ENCODE measurements around the gene CKB. TPM values are rescaled to one million over a fixed set of nuclear protein-coding genes. Genes with fewer than 3 reads are reported as not detected.

Gene CKB
- polyA plus RNA-seq (2013, experiment 1 of 2), result 162 TPM
- polyA plus RNA-seq (2013, experiment 2 of 2), result 164 TPM

- DNase-seq, result peak; percentile 71
These were observed at the start of gene CKB for GRCh38 chr14:103522649-103523574. Gene CKB (minus strand): TSS chr14:103522830. CDS start chr14:103522493, 337 bp downstream.

DNA sequence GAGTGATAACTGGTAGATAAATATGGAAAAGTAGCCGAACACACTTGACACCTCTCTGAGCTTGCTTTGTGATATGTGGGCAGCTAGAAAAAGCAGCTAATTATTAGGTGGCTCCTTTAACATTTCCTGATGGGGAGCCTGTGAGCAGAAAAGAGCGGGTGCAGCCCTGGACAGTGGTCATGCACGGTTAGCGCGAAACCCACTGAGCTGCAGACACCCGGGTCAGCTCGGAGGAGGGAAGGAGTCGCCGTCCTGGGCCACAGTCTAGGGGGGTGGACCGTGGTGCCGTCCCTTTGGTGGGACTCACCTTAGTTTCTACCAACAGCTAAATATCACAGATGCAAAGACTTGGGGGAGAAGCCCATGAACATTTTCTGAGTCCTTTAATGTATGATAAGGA is 46.8 kb upstream of the CKB start:
- DNase-seq, result no peak
- H3K79me2 ChIP-seq (ENCODE audit: control insufficient read depth, insufficient read depth, low read length), result peaks cover 22% of the 10 kb centered on the region
- no peak overlapping the region for H3K9ac ChIP-seq (ENCODE audit: low read length)
- H3K4me1 ChIP-seq (ENCODE audit: control insufficient read depth, low read depth, low read length), result peaks cover 6% of the 10 kb centered on the region
- H3K23ac ChIP-seq (ENCODE audit: low read length), result no peak overlapping the region
- H3K36me3 ChIP-seq (ENCODE audit: control insufficient read depth, insufficient read depth, low read length), result peaks cover 1% of the 10 kb centered on the region
- H3K4me3 ChIP-seq (ENCODE audit: low read length), result no peak overlapping the region
- no peak overlapping the region for H4K8ac ChIP-seq (ENCODE audit: low read depth, low read length)
- no CpG with 5 or more reads among the region's 11 CpGs for WGBS (ENCODE audit: extremely low coverage, insufficient coverage, low lambda C conversion rate)
- H3K18ac ChIP-seq (ENCODE audit: low read length), result no peak overlapping the region
- no peak overlapping the region for H2AK5ac ChIP-seq (ENCODE audit: low read length)
- H2BK120ac ChIP-seq (ENCODE audit: low read depth, low read length), result no peak overlapping the region
- H2BK5ac ChIP-seq (ENCODE audit: low read length), result no peak overlapping the region
- H3K27me3 ChIP-seq (ENCODE audit: insufficient read depth, low read length, poor library complexity), result no peaks in the 10 kb centered on the region
- H3K4me2 ChIP-seq (ENCODE audit: low read length), result no peak overlapping the region
- no peak overlapping the region for H4K5ac ChIP-seq (ENCODE audit: low read length)
- peak overlapping the region; percentile 82 for H3K27ac ChIP-seq (ENCODE audit: low read depth, low read length)
- peaks cover 10% of the 10 kb centered on the region for H3K79me1 ChIP-seq (ENCODE audit: low read length)
- peak overlapping the region; percentile 34 for H3K56ac ChIP-seq (ENCODE audit: low read length)
- H2BK15ac ChIP-seq (replicated peaks; ENCODE audit: low read depth), result no peak overlapping the region
- no peak overlapping the region for H3K4ac ChIP-seq (ENCODE audit: low read depth, low read length)

More at GRCh38 chr14:103522649-103523574, at the start of gene CKB:
- no CpG with 5 or more reads among the region's 107 CpGs for WGBS (ENCODE audit: extremely low coverage, insufficient coverage, low lambda C conversion rate)
- no peak within 1 kb of the TSS for H2BK15ac ChIP-seq (replicated peaks; ENCODE audit: low read depth)
- no peak within 1 kb of the TSS for H2BK5ac ChIP-seq (ENCODE audit: low read length)
- H3K18ac ChIP-seq (ENCODE audit: low read length), result peak within 1 kb of the TSS; percentile 46
- H3K79me1 ChIP-seq (ENCODE audit: low read length), result no peaks in the 10 kb centered on the region
- H3K27ac ChIP-seq (ENCODE audit: low read depth, low read length), result no peak within 1 kb of the TSS
- peak within 1 kb of the TSS; percentile 64 for H3K9ac ChIP-seq (ENCODE audit: low read length)
- peak within 1 kb of the TSS; percentile 73 for H3K4me2 ChIP-seq (ENCODE audit: low read length)
- H4K5ac ChIP-seq (ENCODE audit: low read length), result no peak within 1 kb of the TSS
- no peak within 1 kb of the TSS for H4K8ac ChIP-seq (ENCODE audit: low read depth, low read length)
- no peak within 1 kb of the TSS for H3K23ac ChIP-seq (ENCODE audit: low read length)
- H3K79me2 ChIP-seq (ENCODE audit: control insufficient read depth, insufficient read depth, low read length), result no peaks in the 10 kb centered on the region
- peaks cover 5% of the 10 kb centered on the region for H3K27me3 ChIP-seq (ENCODE audit: insufficient read depth, low read length, poor library complexity)
- H3K4ac ChIP-seq (ENCODE audit: low read depth, low read length), result peak within 1 kb of the TSS; percentile 20
- no peaks in the 10 kb centered on the region for H3K36me3 ChIP-seq (ENCODE audit: control insufficient read depth, insufficient read depth, low read length)
- peak within 1 kb of the TSS; percentile 72 for H3K4me3 ChIP-seq (ENCODE audit: low read length)
- H3K56ac ChIP-seq (ENCODE audit: low read length), result peak within 1 kb of the TSS; percentile 86
- no peaks in the 10 kb centered on the region for H3K4me1 ChIP-seq (ENCODE audit: control insufficient read depth, low read depth, low read length)
- no peak within 1 kb of the TSS for H2BK120ac ChIP-seq (ENCODE audit: low read depth, low read length)
- no peak within 1 kb of the TSS for H2AK5ac ChIP-seq (ENCODE audit: low read length)

DNA sequence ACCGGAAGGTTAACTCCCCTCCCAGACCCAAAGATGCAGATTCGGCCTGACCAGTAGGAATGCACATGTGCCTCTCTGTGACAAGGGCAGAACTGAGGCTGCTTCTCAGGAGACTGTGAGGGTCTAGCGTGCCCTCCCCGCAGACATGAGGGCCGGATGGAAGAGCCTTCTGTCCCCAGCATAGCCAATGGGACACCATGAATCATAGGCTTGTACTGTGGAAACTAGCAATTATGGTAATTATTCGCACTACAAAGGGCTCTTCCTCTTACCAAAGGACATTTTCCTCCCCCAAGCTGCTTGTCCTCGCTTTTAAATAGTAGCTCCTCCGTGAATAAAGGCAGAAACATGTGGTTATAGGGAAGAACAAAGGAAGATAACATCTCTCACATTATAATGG is 46.3 kb upstream of the CKB start:
- Histone ChIP-seq H3K27me3 (ENCODE audit: insufficient read depth, low read length, poor library complexity) (no peaks in the 10 kb centered on the region), H2AK5ac (ENCODE audit: low read length) (no peak overlapping the region), H4K5ac (ENCODE audit: low read length) (no peak overlapping the region), H3K4me2 (ENCODE audit: low read length) (peak overlapping the region; percentile 20), H3K27ac (ENCODE audit: low read depth, low read length) (no peak overlapping the region), H3K56ac (ENCODE audit: low read length) (peak overlapping the region; percentile 49), H2BK15ac (replicated peaks; ENCODE audit: low read depth) (no peak overlapping the region), H3K23ac (ENCODE audit: low read length) (no peak overlapping the region), H2BK120ac (ENCODE audit: low read depth, low read length) (no peak overlapping the region), H4K8ac (ENCODE audit: low read depth, low read length) (no peak overlapping the region), H3K36me3 (ENCODE audit: control insufficient read depth, insufficient read depth, low read length) (peaks cover 1% of the 10 kb centered on the region), H3K4me3 (ENCODE audit: low read length) (no peak overlapping the region), H2BK5ac (ENCODE audit: low read length) (no peak overlapping the region), H3K4me1 (ENCODE audit: control insufficient read depth, low read depth, low read length) (peaks cover 6% of the 10 kb centered on the region), H3K9ac (ENCODE audit: low read length) (peak overlapping the region; percentile 38), H3K18ac (ENCODE audit: low read length) (no peak overlapping the region), H3K79me1 (ENCODE audit: low read length) (peaks cover 10% of the 10 kb centered on the region), H3K4ac (ENCODE audit: low read depth, low read length) (no peak overlapping the region), H3K79me2 (ENCODE audit: control insufficient read depth, insufficient read depth, low read length) (peaks cover 26% of the 10 kb centered on the region)
- WGBS (ENCODE audit: extremely low coverage, insufficient coverage, low lambda C conversion rate), result no CpG with 5 or more reads among the region's 8 CpGs
- DNase-seq, result peak; percentile 84

DNA sequence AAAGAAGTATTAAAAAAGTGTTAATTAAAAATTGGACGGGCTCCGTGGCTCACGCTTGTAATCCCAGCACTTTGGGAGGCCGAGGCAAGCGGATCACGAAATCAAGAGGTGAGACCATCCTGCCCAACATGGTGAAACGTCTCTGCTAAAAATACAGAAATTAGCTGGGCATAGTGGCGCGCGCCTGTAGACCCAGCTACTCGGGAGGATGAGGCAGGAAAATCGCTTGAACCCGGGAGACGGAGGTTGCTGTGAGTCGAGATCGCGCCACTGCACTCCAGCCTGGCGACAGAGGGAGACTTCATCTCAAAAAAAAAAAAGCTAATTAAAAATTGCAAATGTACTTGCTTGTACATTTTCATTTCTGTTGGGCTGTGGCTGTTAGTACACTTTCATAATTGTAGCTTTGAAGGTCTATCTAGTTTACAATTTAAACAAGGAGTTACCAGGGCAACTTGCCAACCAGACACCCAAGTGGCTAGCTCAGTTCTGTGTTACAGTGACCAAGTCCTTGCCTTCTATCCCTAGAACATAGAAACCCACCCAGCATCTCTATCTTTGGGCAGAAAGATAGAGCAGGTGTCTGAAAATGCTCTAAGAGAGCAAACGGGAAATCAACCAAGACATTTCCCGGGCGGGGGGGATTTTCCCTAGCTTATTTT is 41.3 kb upstream of the CKB start:
- H3K4me3 ChIP-seq (ENCODE audit: low read length), result no peak overlapping the region
- peaks cover 2% of the 10 kb centered on the region for H3K4me1 ChIP-seq (ENCODE audit: control insufficient read depth, low read depth, low read length)
- no peak overlapping the region for H3K23ac ChIP-seq (ENCODE audit: low read length)
- no peak overlapping the region for H2BK5ac ChIP-seq (ENCODE audit: low read length)
- H4K8ac ChIP-seq (ENCODE audit: low read depth, low read length), result no peak overlapping the region
- H2AK5ac ChIP-seq (ENCODE audit: low read length), result no peak overlapping the region
- WGBS (ENCODE audit: extremely low coverage, insufficient coverage, low lambda C conversion rate), result no CpG with 5 or more reads among the region's 21 CpGs
- peaks cover 23% of the 10 kb centered on the region for H3K79me1 ChIP-seq (ENCODE audit: low read length)
- H3K56ac ChIP-seq (ENCODE audit: low read length), result peak overlapping the region; percentile 98
- no peak for DNase-seq
- no peak overlapping the region for H2BK15ac ChIP-seq (replicated peaks; ENCODE audit: low read depth)
- no peak overlapping the region for H2BK120ac ChIP-seq (ENCODE audit: low read depth, low read length)
- no peak overlapping the region for H3K18ac ChIP-seq (ENCODE audit: low read length)
- H3K9ac ChIP-seq (ENCODE audit: low read length), result peak overlapping the region; percentile 91
- peaks cover 61% of the 10 kb centered on the region for H3K79me2 ChIP-seq (ENCODE audit: control insufficient read depth, insufficient read depth, low read length)
- H3K4ac ChIP-seq (ENCODE audit: low read depth, low read length), result no peak overlapping the region
- no peak overlapping the region for H3K27ac ChIP-seq (ENCODE audit: low read depth, low read length)
- peak overlapping the region; percentile 99 for H3K4me2 ChIP-seq (ENCODE audit: low read length)
- no peak overlapping the region for H4K5ac ChIP-seq (ENCODE audit: low read length)
- H3K27me3 ChIP-seq (ENCODE audit: insufficient read depth, low read length, poor library complexity), result no peaks in the 10 kb centered on the region
- peaks cover 6% of the 10 kb centered on the region for H3K36me3 ChIP-seq (ENCODE audit: control insufficient read depth, insufficient read depth, low read length)

DNA sequence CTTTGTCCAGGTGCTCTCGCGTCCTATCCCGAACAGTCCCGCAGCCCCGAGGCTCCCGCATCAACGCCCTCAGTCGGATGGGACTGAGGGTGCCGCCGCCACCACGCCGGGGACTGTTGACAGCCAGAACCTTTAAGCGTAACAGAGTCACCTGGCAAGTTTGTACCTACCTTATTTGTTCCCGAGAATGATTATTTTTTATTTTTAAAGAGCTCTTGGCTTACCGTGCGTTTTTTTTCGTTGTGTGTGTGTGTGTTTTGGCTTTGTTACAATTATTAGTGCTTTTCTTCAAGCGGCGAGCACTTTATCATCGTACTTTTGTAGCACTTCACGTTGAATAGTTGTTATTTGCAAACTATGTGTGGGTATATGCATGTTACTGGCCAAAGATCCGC is 40.6 kb upstream of the CKB start:
- Histone ChIP-seq H4K5ac (ENCODE audit: low read length) (no peak overlapping the region), H3K79me1 (ENCODE audit: low read length) (peaks cover 29% of the 10 kb centered on the region), H3K36me3 (ENCODE audit: control insufficient read depth, insufficient read depth, low read length) (peaks cover 9% of the 10 kb centered on the region), H3K27me3 (ENCODE audit: insufficient read depth, low read length, poor library complexity) (no peaks in the 10 kb centered on the region), H2AK5ac (ENCODE audit: low read length) (no peak overlapping the region), H3K9ac (ENCODE audit: low read length) (peak overlapping the region; percentile 91), H3K56ac (ENCODE audit: low read length) (peak overlapping the region; percentile 98), H4K8ac (ENCODE audit: low read depth, low read length) (no peak overlapping the region), H3K4ac (ENCODE audit: low read depth, low read length) (no peak overlapping the region), H3K27ac (ENCODE audit: low read depth, low read length) (no peak overlapping the region), H3K79me2 (ENCODE audit: control insufficient read depth, insufficient read depth, low read length) (peaks cover 66% of the 10 kb centered on the region), H2BK5ac (ENCODE audit: low read length) (no peak overlapping the region), H3K4me1 (ENCODE audit: control insufficient read depth, low read depth, low read length) (no peaks in the 10 kb centered on the region), H3K18ac (ENCODE audit: low read length) (no peak overlapping the region), H2BK15ac (replicated peaks; ENCODE audit: low read depth) (no peak overlapping the region), H3K23ac (ENCODE audit: low read length) (no peak overlapping the region), H3K4me2 (ENCODE audit: low read length) (peak overlapping the region; percentile 99), H2BK120ac (ENCODE audit: low read depth, low read length) (no peak overlapping the region), H3K4me3 (ENCODE audit: low read length) (peak overlapping the region; percentile 97)
- WGBS (ENCODE audit: extremely low coverage, insufficient coverage, low lambda C conversion rate), result no CpG with 5 or more reads among the region's 22 CpGs
- DNase-seq, result no peak
